Measurements from ENCODE around the gene KRTAP4-9.
"Not testable (repeated sequence)": the region's sequence is repeated elsewhere in the genome, so short reads cannot be mapped to it uniquely, and the experiment has no call there.

The KRTAP4-9 gene

GRCh38 chr17:41098481-41098880 is 6.7 kb upstream of the KRTAP4-9 start:
- no peak for DNase-seq

GRCh38 chr17:41099682-41100480 is 5.3 kb upstream of the KRTAP4-9 start:
- DNase-seq, result not testable (repeated sequence)

GRCh38 chr17:41101586-41102259 is 3.5 kb upstream of the KRTAP4-9 start, which contains the start of gene KRTAP4-16:
Gene KRTAP4-16, minus strand, starts transcription at chr17:41102209. Its CDS starts 0 bp downstream, at chr17:41102209.
- no peak for DNase-seq

GRCh38 chr17:41103896-41104295 is 1.3 kb upstream of the KRTAP4-9 start:
- DNase-seq, result no peak

DNA sequence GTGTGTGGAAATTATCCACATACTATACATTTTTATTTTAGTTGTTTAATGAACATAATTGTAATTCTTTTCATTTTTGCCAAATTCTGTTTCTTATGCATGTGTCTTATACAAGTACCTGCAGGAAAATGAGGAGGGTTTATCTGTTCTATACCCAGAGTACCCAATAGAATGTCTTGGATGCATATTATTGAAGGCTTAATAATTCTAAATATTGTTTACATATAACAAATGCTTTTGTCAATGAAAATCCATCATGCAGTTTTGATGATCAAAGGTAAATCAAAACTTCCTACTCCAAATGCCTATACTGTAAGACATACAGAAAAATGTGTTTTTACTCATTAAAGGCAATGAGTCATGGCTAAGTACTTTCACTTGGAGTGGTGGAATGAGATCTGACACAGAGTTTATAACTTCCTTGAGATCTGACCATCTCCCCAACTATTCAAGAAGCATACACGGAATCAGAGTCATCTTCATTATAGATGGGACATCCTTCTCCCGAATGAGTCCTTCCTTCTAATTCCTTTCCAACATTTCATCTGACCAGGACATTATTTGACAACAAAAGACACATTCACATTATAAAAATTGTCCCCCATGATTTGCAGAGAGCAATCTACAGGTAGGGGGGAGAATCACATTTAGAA is 677 bp upstream of the KRTAP4-9 start:
- DNase-seq, result not testable (repeated sequence)

- DNase-seq, result no peak
Observed at GRCh38 chr17:41107941-41108450, 2.8 kb downstream of the KRTAP4-9 start.

DNA sequence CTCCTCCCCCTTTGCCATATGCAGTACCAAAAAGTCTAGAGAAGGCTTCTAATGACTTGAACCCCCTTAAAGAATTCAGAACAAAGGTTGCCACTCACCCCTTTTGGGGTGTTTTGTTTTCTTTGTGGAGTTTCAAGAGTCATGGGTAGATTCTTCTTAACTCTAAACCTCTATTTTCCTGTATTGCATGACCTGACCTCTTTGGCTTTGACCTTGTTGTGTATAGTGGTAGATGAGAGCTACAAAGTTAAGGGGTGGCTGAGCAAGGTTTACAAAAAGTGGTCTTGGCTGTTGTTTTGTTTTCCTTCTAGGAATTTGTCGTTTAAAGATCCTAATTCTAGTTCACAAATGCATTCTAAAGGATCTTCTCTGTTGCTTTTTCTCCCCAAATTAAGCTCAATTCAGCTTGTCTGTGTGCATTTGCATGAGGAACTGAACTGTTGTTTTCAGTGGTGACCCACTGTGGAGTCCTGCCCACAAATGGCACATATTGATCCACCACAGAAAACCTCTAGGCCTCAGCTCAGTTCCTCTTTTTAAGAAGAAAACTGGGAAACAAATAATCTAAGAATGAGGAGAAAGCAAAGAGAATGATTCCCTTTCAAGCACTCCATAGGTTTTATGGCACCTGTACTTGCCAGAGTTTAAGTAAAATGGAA is 3.7 kb downstream of the KRTAP4-9 start:
- not testable (repeated sequence) for DNase-seq

DNA sequence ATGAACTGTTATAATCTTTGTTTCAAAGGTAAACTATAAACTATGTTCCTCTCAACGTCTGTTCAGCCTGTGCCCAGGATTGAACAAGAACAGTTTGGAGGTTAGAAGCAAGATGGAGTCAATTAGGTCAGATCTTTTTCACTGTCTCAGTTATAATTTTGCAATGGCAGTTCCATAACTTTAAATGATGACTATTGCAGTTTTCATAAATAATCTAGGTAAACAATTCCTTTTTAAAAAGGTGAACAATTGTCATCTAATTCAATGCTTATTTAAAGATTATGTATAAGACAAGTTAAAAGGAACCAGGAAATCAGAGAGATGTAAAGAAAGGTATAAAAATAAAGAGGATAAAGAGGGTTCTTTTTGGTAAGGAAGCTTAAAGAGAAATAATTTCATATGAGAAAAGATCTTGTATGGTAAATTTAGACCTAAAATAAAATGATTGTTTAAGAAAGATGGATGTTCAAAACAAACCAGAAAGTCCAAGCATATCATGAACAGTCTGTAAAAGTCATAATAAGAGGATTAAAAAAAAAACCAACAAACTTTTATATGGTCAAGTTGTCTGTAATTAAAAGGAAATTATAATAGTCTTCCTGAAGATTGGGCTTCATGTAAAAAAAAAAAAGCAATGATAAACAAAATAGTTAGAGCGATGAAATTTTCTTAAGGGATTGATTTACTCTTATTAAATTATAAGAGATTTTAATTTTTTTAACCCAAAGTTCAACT is 6.1 kb downstream of the KRTAP4-9 start:
- no peak for DNase-seq

- DNase-seq, result no peak
Observed at GRCh38 chr17:41116297-41116696, 11.1 kb downstream of the KRTAP4-9 start.

DNA sequence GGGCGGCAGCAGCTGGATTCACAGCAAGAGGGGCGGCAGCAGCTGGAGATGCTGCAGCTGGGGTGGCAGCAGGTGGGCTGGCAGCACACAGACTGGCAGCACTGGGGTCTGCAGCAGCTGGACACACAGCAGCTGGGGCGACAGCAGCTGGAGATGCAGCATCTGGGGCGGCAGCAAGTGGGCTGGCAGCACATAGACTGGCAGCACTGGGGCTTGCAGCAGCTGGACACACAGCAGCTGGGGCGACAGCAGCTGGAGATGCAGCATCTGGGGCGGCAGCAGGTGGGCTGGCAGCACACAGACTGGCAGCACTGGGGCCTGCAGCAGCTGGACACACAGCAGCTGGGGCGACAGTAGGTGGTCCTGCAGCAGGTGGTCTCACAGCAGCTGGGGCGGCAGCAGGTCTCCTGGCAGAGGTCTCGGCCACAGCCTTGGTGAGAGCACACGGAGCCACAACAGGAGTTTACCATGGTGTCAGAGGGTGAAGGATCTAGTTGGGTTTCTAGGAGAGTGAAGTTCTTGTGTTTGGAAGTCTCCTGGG is 12.7 kb downstream of the KRTAP4-9 start, which contains the start of gene KRTAP4-11:
Gene KRTAP4-11, minus strand, starts transcription at position 528 of the 541 bp plus-strand sequence. Its CDS starts 58 bp downstream, at position 470.
- DNase-seq, result not testable (repeated sequence)

DNA sequence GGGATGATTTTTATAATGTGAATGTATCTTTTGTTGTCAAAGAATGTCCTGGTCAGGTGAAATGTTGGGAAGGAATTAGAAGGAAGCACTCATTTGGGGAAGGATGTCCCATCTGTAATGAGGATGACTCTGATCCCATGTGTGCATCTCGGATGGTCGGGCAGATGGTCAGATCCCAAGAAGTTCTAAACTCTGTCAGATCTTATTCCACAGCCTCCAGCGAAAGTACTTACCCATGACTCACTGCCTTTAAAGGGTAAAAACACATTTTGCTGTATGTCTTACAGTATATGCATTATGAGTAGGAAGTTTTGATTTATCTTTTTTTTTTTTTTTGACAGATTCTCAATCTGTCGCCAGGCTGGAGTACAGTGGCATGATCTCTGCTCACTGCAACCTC is 13.5 kb downstream of the KRTAP4-9 start:
- DNase-seq, result no peak

GRCh38 chr17:41119696-41120690 is 14.8 kb downstream of the KRTAP4-9 start:
- not testable (repeated sequence) for DNase-seq

DNA sequence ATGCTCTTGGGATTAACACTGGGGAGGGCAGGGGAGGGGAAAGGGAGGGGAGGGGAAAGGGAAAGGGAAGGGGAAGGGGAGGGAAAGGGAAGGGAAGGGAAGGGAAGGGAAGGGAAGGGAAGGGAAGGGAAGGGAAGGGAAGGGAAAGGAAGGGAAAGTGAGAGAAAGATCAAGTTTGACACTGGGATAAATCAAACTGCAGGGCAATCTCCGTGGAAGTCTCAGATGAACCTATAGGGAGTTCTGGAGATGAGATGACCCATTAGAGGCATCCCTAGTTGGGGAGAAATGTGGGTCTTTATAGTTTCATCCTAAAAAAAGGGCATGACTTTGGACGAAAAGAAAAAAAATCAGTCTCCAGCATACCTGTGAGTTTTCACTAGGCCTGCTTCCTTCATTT is 16.6 kb downstream of the KRTAP4-9 start:
- DNase-seq, result no peak

DNA sequence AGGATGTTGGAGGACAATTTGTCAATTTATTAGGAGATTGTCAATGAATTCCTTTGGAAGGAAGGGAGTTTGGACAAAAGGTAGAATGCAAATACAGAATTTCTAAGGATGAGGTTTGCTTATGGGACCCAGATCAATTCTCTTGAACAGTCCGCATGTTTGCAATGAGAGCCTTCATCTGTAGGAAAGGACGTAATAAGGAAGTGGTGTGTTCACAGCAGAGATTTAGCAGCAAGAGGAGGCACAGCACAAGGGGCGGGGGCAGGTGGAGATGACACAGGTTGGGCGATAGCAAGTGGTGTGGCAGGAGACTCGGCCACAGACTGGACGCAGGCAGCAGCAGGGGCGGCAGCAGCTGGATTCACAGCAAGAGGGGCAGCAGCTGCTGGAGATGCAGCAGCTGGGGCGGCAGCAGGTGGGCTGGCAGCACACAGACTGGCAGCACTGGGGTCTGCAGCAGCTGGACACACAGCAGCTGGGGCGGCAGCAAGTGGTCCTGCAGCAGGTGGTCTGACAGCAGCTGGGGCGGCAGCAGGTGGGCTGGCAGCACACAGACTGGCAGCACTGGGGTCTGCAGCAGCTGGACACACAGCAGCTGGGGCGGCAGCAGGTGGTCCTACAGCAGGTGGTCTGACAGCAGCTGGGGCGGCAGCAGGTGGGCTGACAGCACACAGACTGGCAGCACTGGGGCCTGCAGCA is 18.3 kb downstream of the KRTAP4-9 start:
- not testable (repeated sequence) for DNase-seq

DNA sequence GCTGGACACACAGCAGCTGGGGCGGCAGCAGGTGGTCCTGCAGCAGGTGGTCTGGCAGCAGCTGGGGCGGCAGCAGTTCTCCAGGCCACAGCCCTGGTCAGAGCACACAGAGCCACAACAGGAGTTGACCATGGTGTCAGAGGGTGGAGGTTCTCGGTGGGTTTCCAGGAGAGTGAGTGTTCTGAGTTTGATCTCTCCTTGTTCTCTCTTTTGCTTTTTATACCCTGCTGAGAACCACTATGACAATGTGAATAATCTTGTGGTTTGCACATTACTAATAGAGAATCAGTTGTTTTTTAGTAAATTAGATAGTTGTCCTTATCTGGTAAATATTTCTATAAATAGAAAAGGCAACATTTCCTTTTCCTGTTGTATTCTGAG is 18.8 kb downstream of the KRTAP4-9 start, which contains the start of gene KRTAP4-12:
Gene KRTAP4-12, minus strand, starts transcription at position 192 of the 381 bp plus-strand sequence. Its CDS starts 60 bp downstream, at position 132.
- DNase-seq, result not testable (repeated sequence)

DNA sequence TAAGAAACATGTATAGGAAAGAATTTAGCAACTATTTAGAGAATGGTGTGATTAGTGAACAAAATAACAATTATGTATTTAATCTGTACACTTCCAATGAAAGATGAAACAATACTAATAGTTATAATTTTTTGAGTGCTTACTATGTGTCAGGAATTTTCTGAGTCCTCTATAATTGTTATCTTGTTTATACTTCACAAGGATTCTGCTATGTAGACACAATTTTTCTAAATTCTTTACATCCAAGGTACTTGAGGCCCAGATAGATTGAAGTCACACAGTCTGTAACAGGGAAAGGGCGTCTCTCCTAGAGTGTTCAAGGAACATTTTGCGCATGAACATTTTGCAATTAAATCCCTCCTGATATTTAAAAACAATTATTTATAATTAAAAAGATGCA is 19.9 kb downstream of the KRTAP4-9 start:
- DNase-seq, result no peak

DNA sequence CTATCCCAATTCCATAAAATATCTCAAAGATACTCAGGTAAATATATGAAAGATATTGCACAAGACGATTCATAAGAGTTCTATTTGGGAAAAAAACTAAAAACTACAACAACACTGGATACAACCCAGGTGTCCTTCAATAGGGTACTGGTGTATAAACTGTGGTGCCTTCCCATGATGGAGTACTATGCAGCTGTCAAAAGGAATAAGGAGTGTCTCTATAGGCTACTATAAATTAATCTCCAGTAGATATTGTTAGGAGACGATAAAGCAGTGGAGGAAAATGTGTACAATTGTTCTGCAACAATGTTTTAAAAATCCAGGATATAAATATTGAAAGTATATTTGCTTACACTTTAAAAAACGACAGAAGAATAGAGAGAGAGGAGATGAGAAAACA is 21.2 kb downstream of the KRTAP4-9 start:
- DNase-seq, result no peak

DNA sequence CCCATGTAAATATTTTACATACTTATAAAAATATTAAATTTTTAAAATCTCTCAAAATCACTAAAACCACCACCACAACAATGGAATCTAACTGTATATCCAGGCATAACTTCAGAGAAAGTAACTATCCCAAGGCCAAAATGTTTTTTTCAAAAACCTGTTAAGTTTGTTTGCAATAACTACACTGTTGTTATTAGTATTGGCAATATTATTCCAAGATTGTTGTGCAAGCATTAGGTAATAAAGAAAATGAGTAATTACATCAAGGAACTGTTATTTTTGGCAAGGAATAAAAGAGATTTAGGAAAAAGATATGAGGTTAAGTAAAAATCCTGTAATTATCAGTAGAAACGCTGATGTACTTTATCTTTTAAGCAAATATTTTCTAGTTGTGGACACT is 22.2 kb downstream of the KRTAP4-9 start:
- DNase-seq, result no peak

GRCh38 chr17:41131979-41132378 is 26.8 kb downstream of the KRTAP4-9 start:
- no peak for DNase-seq
